DMS153 (cell line): ENCODE results near the gene PDE9A.

Source experiments
- DNase-seq: peaks from one replicate; lab custom pipeline; 2025; lab: John Stamatoyannopoulos, UW

Gene PDE9A

GRCh38 chr21:42759594-42759927, 106.1 kb downstream of the PDE9A start:
- DNase-seq, result no peak

- DNase-seq, result no peak
Observed at GRCh38 chr21:42760361-42760950, 107.0 kb downstream of the PDE9A start.

- no peak for DNase-seq
Observed at GRCh38 chr21:42760951-42761751, 107.7 kb downstream of the PDE9A start.

- no peak for DNase-seq
Observed at GRCh38 chr21:42761776-42762335, 108.4 kb downstream of the PDE9A start.

GRCh38 chr21:42763581-42764442, 110.4 kb downstream of the PDE9A start:
- no peak for DNase-seq

- no peak for DNase-seq
Observed at GRCh38 chr21:42764443-42764760, 111.0 kb downstream of the PDE9A start.

- no peak for DNase-seq
Observed at GRCh38 chr21:42764883-42765282, 111.5 kb downstream of the PDE9A start.

- DNase-seq, result no peak
Observed at GRCh38 chr21:42765656-42766055, 112.2 kb downstream of the PDE9A start.

- DNase-seq, result no peak
Observed at GRCh38 chr21:42766739-42767560, 113.5 kb downstream of the PDE9A start.

GRCh38 chr21:42767561-42767835, 114.1 kb downstream of the PDE9A start:
- DNase-seq, result no peak

- DNase-seq, result no peak
Observed at GRCh38 chr21:42768324-42769121, 115.1 kb downstream of the PDE9A start.

- no peak for DNase-seq
Observed at GRCh38 chr21:42769183-42769819, 115.9 kb downstream of the PDE9A start.

GRCh38 chr21:42769820-42770716, 116.6 kb downstream of the PDE9A start:
- no peak for DNase-seq

- no peak for DNase-seq
Observed at GRCh38 chr21:42770717-42771502, 117.5 kb downstream of the PDE9A start.

- DNase-seq, result no peak
Observed at GRCh38 chr21:42771503-42771805, 118.0 kb downstream of the PDE9A start.

- DNase-seq, result no peak
Observed at GRCh38 chr21:42775123-42775522, 121.7 kb downstream of the PDE9A start.

GRCh38 chr21:42775891-42776290, 122.5 kb downstream of the PDE9A start:
- no peak for DNase-seq

- no peak for DNase-seq
Observed at GRCh38 chr21:42777064-42777756, 123.8 kb downstream of the PDE9A start.
